ENCODE measurements around the gene PYDC2.

Gene PYDC2

GRCh38 chr3:191441687-191442086 lies 19.3 kb upstream of the PYDC2 start:
- ATAC-seq (ENCODE audit: insufficient read depth, low read depth) (no peak), DNase-seq (no peak)
- H3K4me1 ChIP-seq (ENCODE audit: insufficient read depth, low read length), result no peaks in the 10 kb centered on the region
- no peaks in the 10 kb centered on the region for H3K27me3 ChIP-seq (ENCODE audit: insufficient read depth, low read length, poor library complexity)
- no peaks in the 10 kb centered on the region for H4K20me1 ChIP-seq (ENCODE audit: insufficient read depth, low read length)
- no peaks in the 10 kb centered on the region for H3K9me3 ChIP-seq (ENCODE audit: insufficient read depth, low read length, severe bottlenecking)
- H3K9ac ChIP-seq (ENCODE audit: low read depth, low read length), result no peak overlapping the region
- no peak overlapping the region for H3K27ac ChIP-seq (ENCODE audit: low read length)
- no peaks in the 10 kb centered on the region for H3K36me3 ChIP-seq (ENCODE audit: insufficient read depth, low read length)
- no peaks in the 10 kb centered on the region for H3K79me2 ChIP-seq (ENCODE audit: insufficient read depth, low read length)
- no peak overlapping the region for H2AFZ ChIP-seq (ENCODE audit: low read depth, low read length)
- no peak overlapping the region for H3K4me3 ChIP-seq (ENCODE audit: low read depth in 1 of 2, low read length in 2 of 2)
- TF ChIP-seq EZH2 (IDR thresholded peaks at IDR 0.05; ENCODE audit: borderline replicate concordance, low read depth, low read length, severe bottlenecking) (no peak), CTCF (IDR thresholded peaks at IDR 0.05; ENCODE audit: borderline replicate concordance, extremely low read depth, low read length, poor library complexity, severe bottlenecking) (no peak)
- no peak overlapping the region for H3K4me2 ChIP-seq (ENCODE audit: insufficient read depth, low read length)

DNA sequence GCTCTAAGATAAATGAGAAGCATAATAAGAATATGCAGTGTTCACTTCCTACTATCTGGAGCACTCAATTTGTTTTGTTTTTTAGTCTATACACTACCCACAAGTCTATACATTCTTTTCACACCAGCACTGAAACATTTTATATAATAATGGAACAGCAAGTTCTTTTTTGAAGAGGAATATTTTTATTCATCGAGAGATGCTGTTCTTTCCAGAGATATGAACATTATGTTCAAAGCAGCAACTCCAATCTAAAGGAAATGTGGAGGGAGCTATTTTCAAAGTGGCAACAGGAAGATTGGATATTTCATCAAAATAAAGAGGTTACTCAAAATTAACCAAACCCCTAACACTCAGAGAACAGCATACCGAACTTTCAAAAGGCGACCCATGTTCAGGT lies 16.4 kb upstream of the PYDC2 start:
- TF ChIP-seq CTCF (IDR thresholded peaks at IDR 0.05; ENCODE audit: borderline replicate concordance, extremely low read depth, low read length, poor library complexity, severe bottlenecking), result no peak
- TF ChIP-seq EZH2 (IDR thresholded peaks at IDR 0.05; ENCODE audit: borderline replicate concordance, low read depth, low read length, severe bottlenecking), result no peak
- Histone ChIP-seq H3K36me3 (ENCODE audit: insufficient read depth, low read length) (no peaks in the 10 kb centered on the region), H3K9ac (ENCODE audit: low read depth, low read length) (no peak overlapping the region), H4K20me1 (ENCODE audit: insufficient read depth, low read length) (no peaks in the 10 kb centered on the region), H3K27me3 (ENCODE audit: insufficient read depth, low read length, poor library complexity) (no peaks in the 10 kb centered on the region), H3K4me1 (ENCODE audit: insufficient read depth, low read length) (no peaks in the 10 kb centered on the region), H3K4me2 (ENCODE audit: insufficient read depth, low read length) (no peak overlapping the region), H3K27ac (ENCODE audit: low read length) (no peak overlapping the region), H3K79me2 (ENCODE audit: insufficient read depth, low read length) (no peaks in the 10 kb centered on the region), H3K9me3 (ENCODE audit: insufficient read depth, low read length, severe bottlenecking) (no peaks in the 10 kb centered on the region), H3K4me3 (ENCODE audit: low read depth in 1 of 2, low read length in 2 of 2) (no peak overlapping the region), H2AFZ (ENCODE audit: low read depth, low read length) (no peak overlapping the region)
- ATAC-seq (ENCODE audit: insufficient read depth, low read depth), result no peak
- no peak for DNase-seq

DNA sequence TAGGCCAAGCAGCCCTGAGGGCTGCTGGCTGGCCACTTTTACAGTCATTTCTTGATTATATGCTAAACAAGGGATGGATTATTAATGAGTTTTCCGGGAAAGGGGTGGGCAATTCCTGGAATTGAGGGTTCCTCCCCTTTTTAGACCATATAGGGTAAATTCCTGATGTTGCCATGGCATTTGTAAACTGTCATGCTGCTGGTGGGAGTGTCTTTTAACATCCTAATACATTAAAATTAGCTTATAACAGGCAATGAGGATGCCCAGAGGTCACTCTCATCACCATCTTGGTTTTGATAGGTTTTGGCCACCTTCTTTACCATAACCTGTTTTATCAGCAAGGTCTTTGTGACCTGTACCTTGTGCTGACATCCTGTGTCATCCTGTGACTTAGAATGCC lies 11.7 kb upstream of the PYDC2 start:
- Histone ChIP-seq H3K79me2 (ENCODE audit: insufficient read depth, low read length) (no peaks in the 10 kb centered on the region), H3K36me3 (ENCODE audit: insufficient read depth, low read length) (no peaks in the 10 kb centered on the region), H3K4me3 (ENCODE audit: low read depth in 1 of 2, low read length in 2 of 2) (no peak overlapping the region), H4K20me1 (ENCODE audit: insufficient read depth, low read length) (no peaks in the 10 kb centered on the region), H3K27me3 (ENCODE audit: insufficient read depth, low read length, poor library complexity) (no peaks in the 10 kb centered on the region), H3K9ac (ENCODE audit: low read depth, low read length) (no peak overlapping the region), H3K9me3 (ENCODE audit: insufficient read depth, low read length, severe bottlenecking) (no peaks in the 10 kb centered on the region), H3K4me2 (ENCODE audit: insufficient read depth, low read length) (no peak overlapping the region), H3K27ac (ENCODE audit: low read length) (no peak overlapping the region), H3K4me1 (ENCODE audit: insufficient read depth, low read length) (no peaks in the 10 kb centered on the region), H2AFZ (ENCODE audit: low read depth, low read length) (no peak overlapping the region)
- DNase-seq, result no peak
- TF ChIP-seq CTCF (IDR thresholded peaks at IDR 0.05; ENCODE audit: borderline replicate concordance, extremely low read depth, low read length, poor library complexity, severe bottlenecking) (no peak), EZH2 (IDR thresholded peaks at IDR 0.05; ENCODE audit: borderline replicate concordance, low read depth, low read length, severe bottlenecking) (no peak)
- ATAC-seq (ENCODE audit: insufficient read depth, low read depth), result no peak
